Measurements from ENCODE around the gene RAB11FIP3.

DNA sequence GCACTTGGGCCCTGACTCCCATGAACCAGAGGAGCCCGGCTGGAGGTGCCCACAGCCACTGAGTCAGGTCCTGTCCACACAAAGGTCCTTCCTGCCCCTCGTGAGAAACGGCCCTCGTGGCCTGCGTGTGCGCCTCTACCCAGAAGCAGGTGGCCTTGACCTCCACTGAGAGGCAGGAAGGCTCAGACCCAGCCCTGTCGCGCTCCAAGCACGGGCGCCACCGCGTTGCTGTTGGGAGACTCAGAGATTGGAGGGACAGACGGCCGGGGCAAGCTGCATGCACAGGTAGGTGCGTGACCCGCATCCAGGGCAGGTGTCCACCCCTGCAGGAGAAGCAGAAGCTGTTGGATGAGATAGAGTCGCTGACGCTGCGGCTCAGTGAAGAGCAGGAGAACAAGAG, 94.0 kb downstream of the RAB11FIP3 start:
- TF ChIP-seq, protein P1, sequence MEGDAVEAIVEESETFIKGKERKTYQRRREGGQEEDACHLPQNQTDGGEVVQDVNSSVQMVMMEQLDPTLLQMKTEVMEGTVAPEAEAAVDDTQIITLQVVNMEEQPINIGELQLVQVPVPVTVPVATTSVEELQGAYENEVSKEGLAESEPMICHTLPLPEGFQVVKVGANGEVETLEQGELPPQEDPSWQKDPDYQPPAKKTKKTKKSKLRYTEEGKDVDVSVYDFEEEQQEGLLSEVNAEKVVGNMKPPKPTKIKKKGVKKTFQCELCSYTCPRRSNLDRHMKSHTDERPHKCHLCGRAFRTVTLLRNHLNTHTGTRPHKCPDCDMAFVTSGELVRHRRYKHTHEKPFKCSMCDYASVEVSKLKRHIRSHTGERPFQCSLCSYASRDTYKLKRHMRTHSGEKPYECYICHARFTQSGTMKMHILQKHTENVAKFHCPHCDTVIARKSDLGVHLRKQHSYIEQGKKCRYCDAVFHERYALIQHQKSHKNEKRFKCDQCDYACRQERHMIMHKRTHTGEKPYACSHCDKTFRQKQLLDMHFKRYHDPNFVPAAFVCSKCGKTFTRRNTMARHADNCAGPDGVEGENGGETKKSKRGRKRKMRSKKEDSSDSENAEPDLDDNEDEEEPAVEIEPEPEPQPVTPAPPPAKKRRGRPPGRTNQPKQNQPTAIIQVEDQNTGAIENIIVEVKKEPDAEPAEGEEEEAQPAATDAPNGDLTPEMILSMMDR (IDR thresholded peaks at IDR 0.05) = no peak
- TF ChIP-seq POLR2A (IDR thresholded peaks at IDR 0.05) = no peak
- no peak for TF ChIP-seq POLR2AphosphoS5 (IDR thresholded peaks at IDR 0.05)

Measured in prostate gland (tissue), 2 donors.